NOMO-1 (cell line): ENCODE data around the gene COMMD3.

Experiments
- DNase-seq, 2 experiments: peaks; one replicate each; lab custom pipeline; 2025; ENCODE audit not compliant: unreplicated experiment in 2 of 2; lab: John Stamatoyannopoulos, UW

COMMD3 gene

GRCh38 chr10:22364407-22365140, 48.4 kb downstream of the COMMD3 start:
- no peak for DNase-seq

GRCh38 chr10:22365233-22365632, 49.0 kb downstream of the COMMD3 start:
- DNase-seq = peak; percentile 61 to 79

- no peak for DNase-seq
Observed at GRCh38 chr10:22365644-22366434, 49.7 kb downstream of the COMMD3 start.

- DNase-seq = no peak
Observed at GRCh38 chr10:22366435-22366703, 50.2 kb downstream of the COMMD3 start.

DNA sequence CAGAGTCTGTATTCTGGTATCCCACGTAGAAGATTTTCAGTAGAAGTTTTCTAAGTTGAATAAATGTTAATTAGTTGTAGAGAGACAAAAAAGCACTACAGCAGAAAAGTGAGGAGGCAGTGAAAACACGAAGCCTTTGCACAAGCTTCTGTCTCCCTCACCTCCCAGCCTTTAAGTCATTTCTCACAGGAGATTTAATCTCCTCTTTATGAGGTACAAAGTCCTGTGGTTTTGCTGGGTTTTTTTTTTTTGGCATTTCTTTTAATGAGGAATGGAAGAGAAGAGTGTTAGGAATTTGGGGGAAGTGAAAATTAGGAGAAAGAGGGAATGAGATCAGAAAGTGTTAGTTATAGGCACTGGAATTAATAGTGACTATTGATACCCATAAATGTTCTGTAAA, 50.6 kb downstream of the COMMD3 start:
- DNase-seq = no peak

GRCh38 chr10:22367471-22367870, 51.3 kb downstream of the COMMD3 start:
- DNase-seq = no peak

DNA sequence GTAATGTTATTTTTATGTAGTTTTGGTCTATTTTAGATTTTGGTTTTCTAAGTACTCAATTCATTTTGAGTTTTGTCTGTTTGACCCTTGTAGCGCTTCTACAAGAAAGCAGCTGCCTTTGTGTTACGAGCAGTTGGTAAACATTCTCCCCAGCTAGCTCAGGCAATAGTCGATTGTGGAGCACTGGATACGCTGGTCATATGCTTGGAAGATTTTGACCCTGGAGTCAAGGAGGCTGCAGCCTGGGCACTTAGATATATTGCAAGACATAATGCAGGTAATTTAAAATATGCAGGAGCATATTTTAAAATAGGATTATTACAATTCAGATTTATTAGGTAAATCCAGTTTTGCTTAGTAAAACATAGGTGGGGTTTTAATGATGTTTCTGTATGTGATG, 52.2 kb downstream of the COMMD3 start:
- no peak for DNase-seq

DNA sequence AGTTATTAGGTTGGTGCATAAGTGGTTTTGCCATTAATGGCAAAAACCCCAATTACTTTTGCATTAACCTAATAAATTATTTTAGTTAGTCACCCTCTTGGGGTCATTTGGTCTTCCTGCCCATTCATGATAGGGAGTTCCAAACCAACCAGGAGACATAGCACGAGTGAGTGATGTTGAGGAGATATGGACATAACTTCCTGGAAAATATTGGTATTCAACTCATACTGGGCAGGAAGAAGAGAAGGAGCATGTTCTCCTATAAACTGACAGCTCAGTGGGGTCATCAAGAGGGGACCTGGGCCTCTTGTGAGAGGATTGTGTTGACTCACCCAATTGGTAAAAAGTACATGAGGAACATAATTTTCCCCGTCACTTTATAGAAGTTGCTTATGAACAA, 52.8 kb downstream of the COMMD3 start:
- DNase-seq = no peak

DNA sequence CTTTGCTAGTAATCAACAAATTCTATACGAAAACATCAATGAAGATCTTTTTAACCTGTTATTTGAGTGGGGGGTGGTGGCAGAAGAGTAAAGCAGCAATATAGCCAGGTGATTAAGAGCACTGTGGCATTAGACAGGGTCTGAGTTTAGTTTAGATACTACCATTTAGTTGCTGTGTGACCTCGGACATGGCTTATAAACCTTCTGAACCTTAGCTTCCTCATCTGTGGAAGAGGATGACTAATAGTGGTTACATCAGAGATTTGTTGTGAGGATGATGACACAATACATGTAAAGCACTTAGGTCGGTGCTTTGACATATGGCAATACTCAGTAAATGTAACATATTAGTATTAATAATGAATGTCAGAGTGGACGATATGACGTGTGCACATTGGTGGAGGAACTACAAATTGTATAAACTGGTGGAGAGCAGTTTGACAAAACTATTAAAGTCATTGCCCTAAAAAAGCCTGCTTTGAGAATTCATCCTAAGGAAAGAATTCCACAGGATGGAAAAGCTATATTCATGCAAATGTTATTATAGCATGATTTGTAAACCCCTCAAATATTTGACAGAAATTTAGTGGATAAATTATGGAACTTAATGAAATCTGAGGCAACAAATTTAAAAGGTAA, 53.4 kb downstream of the COMMD3 start:
- peak; percentile 49 to 93 for DNase-seq
